ENCODE data around the gene ELL2. TPM values are rescaled to one million over a fixed set of nuclear protein-coding genes. Genes with fewer than 3 reads are reported as not detected.

ELL2 gene
- total and polyA plus RNA-seq, 9 of the 15 experiments (the other 6 are each of a cell fraction or from before 2014, with no cell fraction given): 4.3 to 18.3 (median 14.5) TPM

DNA sequence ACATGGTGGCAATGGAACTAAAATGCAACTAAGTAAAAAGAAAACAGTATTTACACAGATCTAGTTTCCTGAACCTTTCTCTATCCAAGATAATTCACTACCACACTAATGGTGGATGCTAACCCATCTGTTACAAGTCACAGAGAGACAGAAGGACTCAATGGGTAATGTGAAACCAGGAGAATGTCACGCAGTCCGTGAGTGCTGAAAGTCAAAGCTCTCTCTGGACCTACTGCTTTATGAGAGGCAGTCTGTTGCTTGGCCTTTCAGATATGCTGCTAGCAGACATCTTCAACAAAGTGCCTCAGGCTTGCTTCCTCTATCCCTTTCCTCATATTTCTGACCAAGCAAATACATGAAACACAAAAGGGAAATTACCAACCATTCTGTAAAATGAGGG, 70.2 kb downstream of the ELL2 start:
- Histone ChIP-seq H3K9me3 (replicated peaks; ENCODE audit: control insufficient read depth, insufficient read depth, low read depth, low read length) (no peaks in the 10 kb centered on the region), H2AFZ (ENCODE audit: low read depth, low read length) (no peak overlapping the region), H4K20me1 (replicated peaks; ENCODE audit: control insufficient read depth, insufficient read depth, low read length) (no peaks in the 10 kb centered on the region), H3K9me1 (ENCODE audit: control insufficient read depth, insufficient read depth, low read length) (no peaks in the 10 kb centered on the region), H3K27me3 (ENCODE audit: control insufficient read depth in 2 of 2, insufficient read depth in 2 of 2, low read length in 2 of 2) (no peaks in the 10 kb centered on the region), H3K4me2 (ENCODE audit: insufficient read depth, low read length) (no peak overlapping the region), H3K27ac (ENCODE audit: extremely low read depth, low read depth, low read length) (no peak overlapping the region), H3K36me3 (ENCODE audit: control insufficient read depth, insufficient read depth, low read length) (peaks cover 21% of the 10 kb centered on the region; the same call in 2 of the 3 replicates), H3K4me1 (replicated peaks in 1 of 2; ENCODE audit: control insufficient read depth in 2 of 2, insufficient read depth in 2 of 2, low read length in 2 of 2) (no peaks in the 10 kb centered on the region), H3K79me2 (ENCODE audit: control insufficient read depth, insufficient read depth, low read length) (no peaks in the 10 kb centered on the region), H3K4me3 (no peak overlapping the region), H3K9ac (ENCODE audit: insufficient read depth in 1 of 2, low read depth in 2 of 2, low read length in 2 of 2) (no peak overlapping the region)
- BruUV-seq (replicated peaks): no TSS peak
- 78% methylated on average over 2 of the region's 2 CpGs for WGBS (ENCODE audit: insufficient coverage, low coverage, missing lambda C conversion rate)
- intact Hi-C loops (cut with micrococcal nuclease): no loop called here
- in situ Hi-C loops (cut with MboI): no loop called here
- no peak for TF ChIP-seq HNRNPK (IDR thresholded peaks at IDR 0.05; ENCODE audit: low read depth, low read length, poor library complexity, severe bottlenecking)
- no peak for TF ChIP-seq SMAD3 (CRISPR knock-in tag; conservative IDR thresholded peaks at IDR 0.05)
- no peak for TF ChIP-seq GABPA (tag; conservative IDR thresholded peaks at IDR 0.05; ENCODE audit: low read depth)
- TF ChIP-seq ZNF224 (CRISPR knock-in tag; IDR thresholded peaks at IDR 0.05): no peak
- TF ChIP-seq, protein P1, sequence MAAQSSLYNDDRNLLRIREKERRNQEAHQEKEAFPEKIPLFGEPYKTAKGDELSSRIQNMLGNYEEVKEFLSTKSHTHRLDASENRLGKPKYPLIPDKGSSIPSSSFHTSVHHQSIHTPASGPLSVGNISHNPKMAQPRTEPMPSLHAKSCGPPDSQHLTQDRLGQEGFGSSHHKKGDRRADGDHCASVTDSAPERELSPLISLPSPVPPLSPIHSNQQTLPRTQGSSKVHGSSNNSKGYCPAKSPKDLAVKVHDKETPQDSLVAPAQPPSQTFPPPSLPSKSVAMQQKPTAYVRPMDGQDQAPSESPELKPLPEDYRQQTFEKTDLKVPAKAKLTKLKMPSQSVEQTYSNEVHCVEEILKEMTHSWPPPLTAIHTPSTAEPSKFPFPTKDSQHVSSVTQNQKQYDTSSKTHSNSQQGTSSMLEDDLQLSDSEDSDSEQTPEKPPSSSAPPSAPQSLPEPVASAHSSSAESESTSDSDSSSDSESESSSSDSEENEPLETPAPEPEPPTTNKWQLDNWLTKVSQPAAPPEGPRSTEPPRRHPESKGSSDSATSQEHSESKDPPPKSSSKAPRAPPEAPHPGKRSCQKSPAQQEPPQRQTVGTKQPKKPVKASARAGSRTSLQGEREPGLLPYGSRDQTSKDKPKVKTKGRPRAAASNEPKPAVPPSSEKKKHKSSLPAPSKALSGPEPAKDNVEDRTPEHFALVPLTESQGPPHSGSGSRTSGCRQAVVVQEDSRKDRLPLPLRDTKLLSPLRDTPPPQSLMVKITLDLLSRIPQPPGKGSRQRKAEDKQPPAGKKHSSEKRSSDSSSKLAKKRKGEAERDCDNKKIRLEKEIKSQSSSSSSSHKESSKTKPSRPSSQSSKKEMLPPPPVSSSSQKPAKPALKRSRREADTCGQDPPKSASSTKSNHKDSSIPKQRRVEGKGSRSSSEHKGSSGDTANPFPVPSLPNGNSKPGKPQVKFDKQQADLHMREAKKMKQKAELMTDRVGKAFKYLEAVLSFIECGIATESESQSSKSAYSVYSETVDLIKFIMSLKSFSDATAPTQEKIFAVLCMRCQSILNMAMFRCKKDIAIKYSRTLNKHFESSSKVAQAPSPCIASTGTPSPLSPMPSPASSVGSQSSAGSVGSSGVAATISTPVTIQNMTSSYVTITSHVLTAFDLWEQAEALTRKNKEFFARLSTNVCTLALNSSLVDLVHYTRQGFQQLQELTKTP (IDR thresholded peaks at IDR 0.05; ENCODE audit: low read depth in 1 of 2, partially characterized antibody in 2 of 2): no peak
- no peak for FAIRE-seq
- no peak for ATAC-seq
- ChIA-PET CTCF (ENCODE audit: low intra/inter-chr PET ratio) (interaction anchor here (1.4 to 1.7 kb wide), 2 partner anchors 68 to 445 kb away, joined by 4 to 7 read pairs; no protein-coding TSS in a partner anchor), POLR2A (interaction anchor here (0.7 to 1.4 kb wide), 2 partner anchors 9 to 53 kb away, joined by 4 read pairs; no protein-coding TSS in a partner anchor)
- no peak for DNase-seq (ENCODE audit: extremely low read depth in 1 of 4, low spot score in 3 of 4)

All from K562 (cell line).